Kidney epithelial cell (primary cell): ENCODE data around the gene ADAMTS6. TPM values are rescaled to one million over a fixed set of nuclear protein-coding genes. Genes with fewer than 3 reads are reported as not detected.

Source experiments
- DNase-seq: peaks from one replicate; pipeline ENCODE4 v3.0.0-alpha.2; 2010; ENCODE audit warnings: low read depth
- H3K27me3 ChIP-seq: 2 replicates; pipeline ENCODE4 v1.6.0; 2011; ENCODE audit warnings: low read length; ENCODE audit not compliant: control insufficient read depth, insufficient read depth
- H3K36me3 ChIP-seq: 2 replicates; pipeline ENCODE4 v1.5.1; 2011; ENCODE audit warnings: low read length; ENCODE audit not compliant: control insufficient read depth, insufficient read depth
- H3K4me3 ChIP-seq: 2 replicates; pipeline ENCODE4 v1.5.1; 2011; ENCODE audit warnings: low read depth, mild to moderate bottlenecking, control low read depth, low read length
- CTCF ChIP-seq: IDR thresholded peaks from 2 replicates; pipeline ENCODE4 v1.5.1; 2011; ENCODE audit warnings: mild to moderate bottlenecking, moderate library complexity, low read length, control low read depth, inconsistent platforms; ENCODE audit not compliant: insufficient read depth, poor library complexity, severe bottlenecking
- total RNA-seq: library from RNA; depleted of rRNA; stranded (reverse); fragments of >200 nt; gene quantifications from 2 replicates; pipeline ENCODE4 v1.2.3, GENCODE V29; 2015

Gene ADAMTS6
- total RNA-seq, 1 donor from 2014 or later, result 15.3 TPM

GRCh38 chr5:65320250-65320649, 161.5 kb downstream of the ADAMTS6 start:
- TF ChIP-seq CTCF, result no peak
- no peak for DNase-seq
- H3K4me3 ChIP-seq, result no peak overlapping the region
- H3K36me3 ChIP-seq, result no peaks in the 10 kb centered on the region
- H3K27me3 ChIP-seq, result no peaks in the 10 kb centered on the region

GRCh38 chr5:65307931-65308330, 173.8 kb downstream of the ADAMTS6 start:
- no peaks in the 10 kb centered on the region for H3K36me3 ChIP-seq
- H3K27me3 ChIP-seq, result no peaks in the 10 kb centered on the region
- no peak overlapping the region for H3K4me3 ChIP-seq
- TF ChIP-seq CTCF, result no peak
- no peak for DNase-seq

- no peak for DNase-seq
- no peak for TF ChIP-seq CTCF
- no peaks in the 10 kb centered on the region for H3K36me3 ChIP-seq
Measured at GRCh38 chr5:65307088-65307487, 174.6 kb downstream of the ADAMTS6 start.

GRCh38 chr5:65305913-65306312, 175.8 kb downstream of the ADAMTS6 start:
- no peak for DNase-seq
- H3K36me3 ChIP-seq, result no peaks in the 10 kb centered on the region
- H3K27me3 ChIP-seq, result no peaks in the 10 kb centered on the region
- TF ChIP-seq CTCF, result no peak
- no peak overlapping the region for H3K4me3 ChIP-seq

More at GRCh38 chr5:65307088-65307487, 174.6 kb downstream of the ADAMTS6 start:
- Histone ChIP-seq H3K4me3 (no peak overlapping the region), H3K27me3 (no peaks in the 10 kb centered on the region)

- Histone ChIP-seq H3K4me3 (no peak overlapping the region), H3K36me3 (no peaks in the 10 kb centered on the region), H3K27me3 (no peaks in the 10 kb centered on the region)
- DNase-seq, result no peak
- no peak for TF ChIP-seq CTCF
Measured at GRCh38 chr5:65299861-65300260, 181.9 kb downstream of the ADAMTS6 start.

- no peaks in the 10 kb centered on the region for H3K27me3 ChIP-seq
- H3K4me3 ChIP-seq, result no peak overlapping the region
- H3K36me3 ChIP-seq, result no peaks in the 10 kb centered on the region
- no peak for TF ChIP-seq CTCF
- no peak for DNase-seq
Measured at GRCh38 chr5:65296067-65296466, 185.7 kb downstream of the ADAMTS6 start.
